Liver (tissue), 9 donors: ENCODE measurements around the gene TAL2. TPM values are rescaled to one million over a fixed set of nuclear protein-coding genes. Genes with fewer than 3 reads are reported as not detected.

Experiments
- DNase-seq: peaks from one replicate; pipeline ENCODE4 v3.0.0-alpha.2; 2017; ENCODE audit warnings: low spot score
- H3K27ac ChIP-seq, 2 donors: one replicate each; pipeline ENCODE4 v1.7.0; 2013; ENCODE audit warnings: inconsistent platforms in 2 of 2, low read length in 2 of 2, control low read depth in 1 of 2, low read depth in 1 of 2, mild to moderate bottlenecking in 1 of 2
- H3K27me3 ChIP-seq, 4 donors: one replicate each; pipeline versions ENCODE4 v1.6.1 to v1.7.0; 2013; ENCODE audit warnings: low read length in 3 of 4, inconsistent platforms in 1 of 4, mild to moderate bottlenecking in 1 of 4, moderate library complexity in 1 of 4; ENCODE audit not compliant: control insufficient read depth in 4 of 4, insufficient read depth in 4 of 4
- H3K36me3 ChIP-seq, 4 donors: one replicate each; pipeline versions ENCODE4 v1.6.1 to v1.7.0; 2013; ENCODE audit warnings: low read length in 3 of 4, mild to moderate bottlenecking in 3 of 4, low read depth in 1 of 4, moderate library complexity in 1 of 4; ENCODE audit not compliant: control insufficient read depth in 4 of 4, insufficient read depth in 3 of 4
- H3K4me1 ChIP-seq, 4 donors: one replicate each; pipeline versions ENCODE4 v1.6.1 to v1.7.0; 2013; ENCODE audit warnings: low read length in 3 of 4, mild to moderate bottlenecking in 3 of 4, moderate library complexity in 1 of 4; ENCODE audit not compliant: control insufficient read depth in 4 of 4, insufficient read depth in 4 of 4
- H3K4me3 ChIP-seq, 3 donors: one replicate each; pipeline versions ENCODE4 v1.6.1 to v1.7.0; 2013; ENCODE audit warnings: low read length in 3 of 3, control low read depth in 1 of 3, low read depth in 1 of 3, mild to moderate bottlenecking in 1 of 3
- H3K9ac ChIP-seq, 2 donors: one replicate each; pipeline ENCODE4 v1.7.0; 2013; ENCODE audit warnings: low read length in 2 of 2, mild to moderate bottlenecking in 2 of 2, moderate library complexity in 2 of 2, control low read depth in 1 of 2, low read depth in 1 of 2
- H3K9me3 ChIP-seq, 4 donors: one replicate each; pipeline versions ENCODE4 v1.6.1 to v1.7.0; 2013; ENCODE audit warnings: low read length in 3 of 4; ENCODE audit not compliant: control insufficient read depth in 4 of 4
- CTCF ChIP-seq: fragments of 150-350 bp; IDR thresholded peaks from 2 replicates; pipeline ENCODE4 v1.5.1; 2017; ENCODE audit warnings: improper control_type of control experiment, low read depth, low read length; ENCODE audit not compliant: missing input control
- EGR1 ChIP-seq, 2 donors: IDR thresholded peaks; 2 replicates each; pipeline ENCODE4 v1.6.1; 2016 to 2018; ENCODE audit warnings: antibody characterized with exemption in 2 of 2, low read depth in 2 of 2
- FOXA1 ChIP-seq: IDR thresholded peaks from 2 replicates; pipeline ENCODE4 v1.6.1; 2016; ENCODE audit warnings: antibody characterized with exemption
- GABPA ChIP-seq, 2 donors: IDR thresholded peaks in 1 of 2; conservative IDR thresholded peaks in 1 of 2; 2 replicates each; pipeline ENCODE4 v1.6.1; 2016; ENCODE audit warnings: antibody characterized with exemption in 2 of 2, mild to moderate bottlenecking in 1 of 2, moderate library complexity in 1 of 2
- HNF4A ChIP-seq, 2 donors: conservative IDR thresholded peaks; 2 replicates each; pipeline ENCODE4 v1.6.1; 2016; ENCODE audit warnings: antibody characterized with exemption in 2 of 2, mild to moderate bottlenecking in 2 of 2
- HNF4G ChIP-seq: IDR thresholded peaks from 2 replicates; pipeline ENCODE4 v1.6.1; 2016; ENCODE audit warnings: antibody characterized with exemption
- MAX ChIP-seq: IDR thresholded peaks from 2 replicates; pipeline ENCODE4 v1.6.1; 2016; ENCODE audit warnings: antibody characterized with exemption
- RAD21 ChIP-seq, 2 donors: IDR thresholded peaks; 2 replicates each; pipeline ENCODE4 v1.6.1; 2016; ENCODE audit warnings: antibody characterized with exemption in 2 of 2, mild to moderate bottlenecking in 2 of 2
- REST ChIP-seq: IDR thresholded peaks from 2 replicates; pipeline ENCODE4 v1.6.1; 2016; ENCODE audit warnings: antibody characterized with exemption, mild to moderate bottlenecking
- RXRA ChIP-seq, 2 donors: IDR thresholded peaks; 2 replicates each; pipeline ENCODE4 v1.6.1; 2017 to 2018; ENCODE audit warnings: antibody characterized with exemption in 2 of 2, mild to moderate bottlenecking in 1 of 2
- YY1 ChIP-seq: IDR thresholded peaks from 2 replicates; pipeline ENCODE4 v1.6.1; 2016; ENCODE audit warnings: antibody characterized with exemption, mild to moderate bottlenecking
- ZBTB33 ChIP-seq: IDR thresholded peaks from 2 replicates; pipeline ENCODE4 v1.6.1; 2016; ENCODE audit warnings: antibody characterized with exemption
- WGBS: extraction: QIAGEN DNeasy Blood & Tissue Kit; methylation state at CpG from one replicate; pipeline ENCODE4 v1.1.7; 2013; 5-methylcytosine and 5-hydroxymethylcytosine counted together
- polyA plus RNA-seq, 2 donors: library from polyadenylated mRNA; stranded (reverse) in 1 of 2; unstranded in 1 of 2; fragments of 200-250 nt in 1 of 2; fragments of >200 nt in 1 of 2; fragmentation: Nextera tagmentation in 1 of 2; extraction: Ambion mirVana in 1 of 2; gene quantifications; one replicate each; pipeline versions ENCODE4 v1.2.1 to v1.2.3, GENCODE V29; 2013 to 2015
- total RNA-seq, 2 donors: library from RNA; depleted of rRNA; stranded (reverse); fragments of >200 nt; gene quantifications; one replicate each; pipeline ENCODE4 v1.2.3, GENCODE V29; 2014
- donor health status: healthy.
- donor health status: healthy.
- donor health status: healthy.
- donor health status: healthy.
- donor health status: healthy.

Gene TAL2
- total and polyA plus RNA-seq, 4 donors = 0.19 to 0.20 TPM; not detected in 2

- DNase-seq = no peak
- Histone ChIP-seq H3K36me3 (peaks cover 0 to 2% (median 0%) of the 10 kb centered on the region in 4 donors), H3K9me3 (no peaks in the 10 kb centered on the region), H3K27me3 (no peaks in the 10 kb centered on the region), H3K4me1 (no peaks in the 10 kb centered on the region), H3K4me3 (no peak overlapping the region), H3K27ac (no peak overlapping the region), H3K9ac (no peak overlapping the region)
- WGBS = 94% methylated on average over 3 of the region's 3 CpGs
- TF ChIP-seq REST (no peak), EGR1 (IDR thresholded peaks at IDR 0.05; ENCODE audit: low read depth in 2 of 2) (no peak), HNF4G (no peak), RAD21 (IDR thresholded peaks at IDR 0.05) (no peak), GABPA (IDR thresholded peaks at IDR 0.05 in 1 of 2, conservative IDR thresholded peaks at IDR 0.05 in 1 of 2) (no peak)
Observed at GRCh38 chr9:105633411-105633810, 28.8 kb upstream of the TAL2 start.

- Histone ChIP-seq H3K9me3 (no peaks in the 10 kb centered on the region), H3K36me3 (peaks cover 0 to 2% (median 0%) of the 10 kb centered on the region in 4 donors), H3K4me1 (no peaks in the 10 kb centered on the region), H3K4me3 (no peak overlapping the region), H3K27ac (no peak overlapping the region), H3K9ac (no peak overlapping the region), H3K27me3 (no peaks in the 10 kb centered on the region)
- TF ChIP-seq HNF4A (conservative IDR thresholded peaks at IDR 0.05) = no peak
- no peak for TF ChIP-seq RXRA (IDR thresholded peaks at IDR 0.05)
- no peak for TF ChIP-seq MAX
- no peak for TF ChIP-seq CTCF
- no peak for TF ChIP-seq EGR1 (IDR thresholded peaks at IDR 0.05; ENCODE audit: low read depth in 2 of 2)
- no peak for TF ChIP-seq ZBTB33
- no peak for TF ChIP-seq YY1
- no peak for TF ChIP-seq REST
- TF ChIP-seq FOXA1 = no peak
- no peak for DNase-seq
- WGBS = 96% methylated on average over 1 of the region's 1 CpG
Observed at GRCh38 chr9:105636331-105636730, 25.9 kb upstream of the TAL2 start.
